ENCODE results near the gene DDX60. TPM values are rescaled to one million over a fixed set of nuclear protein-coding genes. Genes with fewer than 3 reads are reported as not detected.

Gene DDX60
- total and polyA plus RNA-seq, 12 donors, result 2.8 to 26.2 (median 12.0) TPM

- TF ChIP-seq POLR2A (IDR thresholded peaks at IDR 0.05) (no peak), CTCF (IDR thresholded peaks at IDR 0.05) (no peak)
- WGBS, 4 donors, result 73 to 92% (median 84%) methylated on average over 3 of the region's 3 CpGs
- Histone ChIP-seq H3K36me3 (replicated peaks in 1 of 2) (no peaks in the 10 kb centered on the region), H3K4me3 (no peak overlapping the region), H3K27me3 (no peaks in the 10 kb centered on the region), H3K4me1 (replicated peaks in 1 of 2) (no peaks in the 10 kb centered on the region), H3K27ac (no peak overlapping the region), H3K9me3 (replicated peaks in 1 of 3) (no peaks in the 10 kb centered on the region)
- no peak for DNase-seq
- intact Hi-C loops (cut with DNase I), result no loop called here
These were observed 105.9 kb downstream of the DDX60 start for GRCh38 chr4:168212656-168213055.

GRCh38 chr4:168208957-168209614 lies 109.5 kb downstream of the DDX60 start:
- intact Hi-C loops (cut with DNase I), result no loop called here
- H3K36me3 ChIP-seq (replicated peaks in 1 of 2), result no peaks in the 10 kb centered on the region
- H3K4me1 ChIP-seq (replicated peaks in 1 of 2), result no peaks in the 10 kb centered on the region
- no peak overlapping the region for H3K4me3 ChIP-seq
- no peaks in the 10 kb centered on the region for H3K27me3 ChIP-seq
- no peaks in the 10 kb centered on the region for H3K9me3 ChIP-seq (replicated peaks in 1 of 3)
- no peak overlapping the region for H3K27ac ChIP-seq
- DNase-seq, result no peak
- TF ChIP-seq POLR2A (IDR thresholded peaks at IDR 0.05), result no peak
- no peak for TF ChIP-seq CTCF (IDR thresholded peaks at IDR 0.05)
- WGBS, 4 donors, result 90 to 93% (median 90%) methylated on average over 3 of the region's 3 CpGs

- H3K27me3 ChIP-seq, result no peaks in the 10 kb centered on the region
- TF ChIP-seq CTCF (IDR thresholded peaks at IDR 0.05) (no peak), POLR2A (IDR thresholded peaks at IDR 0.05) (no peak)
- H3K4me3 ChIP-seq, result no peak overlapping the region
- H3K4me1 ChIP-seq (replicated peaks in 1 of 2), result no peaks in the 10 kb centered on the region
- no peak for DNase-seq
- 87 to 94% (median 91%) methylated on average over 3 to 4 of the region's 4 CpGs for WGBS, 4 donors
- peaks cover 0 to 9% (median 0%) of the 10 kb centered on the region in 3 donors for H3K9me3 ChIP-seq (replicated peaks in 1 of 3)
- intact Hi-C loops (cut with DNase I), result no loop called here
- no peaks in the 10 kb centered on the region for H3K36me3 ChIP-seq (replicated peaks in 1 of 2)
- H3K27ac ChIP-seq, result no peak overlapping the region
These were observed 115.2 kb downstream of the DDX60 start for GRCh38 chr4:168203233-168203911.

GRCh38 chr4:168200685-168201084 lies 117.9 kb downstream of the DDX60 start:
- Histone ChIP-seq H3K4me3 (no peak overlapping the region), H3K27me3 (no peaks in the 10 kb centered on the region), H3K9me3 (replicated peaks in 1 of 3) (peaks cover 0 to 9% (median 0%) of the 10 kb centered on the region in 3 donors), H3K4me1 (replicated peaks in 1 of 2) (no peaks in the 10 kb centered on the region), H3K27ac (no peak overlapping the region), H3K36me3 (replicated peaks in 1 of 2) (no peaks in the 10 kb centered on the region)
- DNase-seq, result no peak
- TF ChIP-seq POLR2A (IDR thresholded peaks at IDR 0.05) (no peak), CTCF (IDR thresholded peaks at IDR 0.05) (no peak)
- 69 to 78% (median 75%) methylated on average over 3 of the region's 3 CpGs for WGBS, 4 donors
- intact Hi-C loops (cut with DNase I), result no loop called here
